ENCODE data around the gene KRT33B.

DNA sequence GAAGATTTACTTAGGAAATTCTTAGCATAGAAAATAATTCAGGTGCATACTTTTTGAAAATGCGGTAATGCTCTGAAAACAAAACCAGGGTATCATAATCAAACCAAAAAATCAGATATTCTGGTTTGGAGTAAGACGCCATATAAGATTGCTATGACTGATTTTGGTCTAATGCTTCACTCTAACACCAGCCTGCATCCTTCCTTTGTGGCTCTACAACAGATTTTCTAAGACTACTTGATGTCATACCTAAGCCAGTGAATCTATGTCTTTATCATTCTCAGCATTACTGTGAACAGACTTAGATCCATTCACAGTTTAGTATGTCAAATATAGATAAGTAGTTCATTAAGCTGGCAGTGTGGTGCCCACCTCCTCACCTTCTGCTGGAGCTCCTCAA, 590 bp downstream of the KRT33B start:
- TF ChIP-seq GATA3 (IDR thresholded peaks at IDR 0.05; ENCODE audit: low read depth, low read length) (no peak), GATA2 (IDR thresholded peaks at IDR 0.05; ENCODE audit: low read depth, low read length) (no peak)

All from SH-SY5Y (cell line).